Activated CD4-positive, alpha-beta memory T cell treated with anti-CD3 and anti-CD28 coated beads for 36 hours (primary cell): ENCODE results near the gene CCNA2. TPM values are rescaled to one million over a fixed set of nuclear protein-coding genes. Genes with fewer than 3 reads are reported as not detected.

Experiments used
- CTCF ChIA-PET: fragments of 350-600 bp; sonication (Branson Sonifier 250); formaldehyde crosslinking; loops from one replicate; lab custom pipeline; 2021; ENCODE audit warnings: antibody characterized with exemption, inconsistent platforms; lab: Charles Lee
- POLR2A ChIA-PET: fragments of 350-600 bp; sonication (Branson Sonifier 250); formaldehyde crosslinking; loops from one replicate; lab custom pipeline; 2021; ENCODE audit warnings: antibody characterized with exemption; lab: Charles Lee
- DNase-seq: peaks from one replicate; pipeline ENCODE4 v3.0.0-alpha.2; 2020
- H3K27ac Mint-ChIP-seq: one replicate; pipeline ENCODE4 v1.8.0; 2021; ENCODE audit warnings: mixed read lengths
- H3K27me3 Mint-ChIP-seq: one replicate; pipeline ENCODE4 v1.8.0; 2021; ENCODE audit warnings: mixed read lengths
- H3K36me3 Mint-ChIP-seq: one replicate; pipeline ENCODE4 v1.8.0; 2021; ENCODE audit warnings: mixed read lengths
- H3K4me1 Mint-ChIP-seq: one replicate; pipeline ENCODE4 v1.8.0; 2021; ENCODE audit warnings: low read depth, mixed read lengths
- H3K4me3 Mint-ChIP-seq: one replicate; pipeline ENCODE4 v1.8.0; 2021; ENCODE audit warnings: mild to moderate bottlenecking, mixed read lengths
- H3K9me3 Mint-ChIP-seq: one replicate; pipeline ENCODE4 v1.8.0; 2021; ENCODE audit warnings: mixed read lengths
- intact Hi-C: fragments of 100-400 bp; cut with micrococcal nuclease; formaldehyde crosslinking; loops from one replicate; pipeline ENCODE4 v1.15.1; 2023
- total RNA-seq, 2 experiments: library from RNA; stranded (reverse); gene quantifications; one replicate each; pipeline ENCODE4 v1.2.3, GENCODE V29; 2021

The CCNA2 gene
- total RNA-seq, 2 experiments from 2014 or later: 98.2 to 100 TPM

- ChIA-PET POLR2A (interaction anchor here (2.6 to 2.9 kb wide), 2 partner anchors 24 to 45 kb away, joined by 6 to 15 read pairs; partner anchors contain the start of genes BBS7 and EXOSC9), CTCF (interaction anchor here (0.6 to 1.5 kb wide), 2 partner anchors 76 to 99 kb away, joined by 3 to 4 read pairs; no protein-coding TSS in a partner anchor)
- Mint-ChIP-seq H3K27me3 (no peaks in the 10 kb centered on the region), H3K36me3 (peaks cover 24% of the 10 kb centered on the region), H3K4me1 (peaks cover 19% of the 10 kb centered on the region), H3K9me3 (no peaks in the 10 kb centered on the region), H3K4me3 (no peak overlapping the region), H3K27ac (no peak overlapping the region)
- intact Hi-C loops: loop anchor here (1.0 to 5.0 kb wide), 5 partner anchors 24 to 1097 kb away; partner anchors contain the start of genes BBS7, BLTP1, EXOSC9 and NUDT6
- no peak for DNase-seq
Observed at GRCh38 chr4:121824950-121825349, 1.3 kb upstream of the CCNA2 start.

- no peak for DNase-seq
- Mint-ChIP-seq H3K27ac (peak overlapping the region; percentile 81), H3K4me3 (peak overlapping the region; percentile 97), H3K27me3 (no peaks in the 10 kb centered on the region), H3K4me1 (peaks cover 21% of the 10 kb centered on the region), H3K36me3 (peaks cover 30% of the 10 kb centered on the region), H3K9me3 (no peaks in the 10 kb centered on the region)
- ChIA-PET POLR2A (interaction anchor here (2.6 to 2.9 kb wide), 2 partner anchors 23 to 46 kb away, joined by 6 to 15 read pairs; partner anchors contain the start of genes BBS7 and EXOSC9), CTCF (interaction anchor here (0.6 to 1.5 kb wide), 3 partner anchors 77 to 1811 kb away, joined by 3 to 4 read pairs (median 3); no protein-coding TSS in a partner anchor)
- intact Hi-C loops: loop anchor here (1.0 to 5.0 kb wide), 5 partner anchors 23 to 1098 kb away; partner anchors contain the start of genes BBS7, BLTP1, EXOSC9 and NUDT6
Observed at GRCh38 chr4:121824171-121824527, 466 bp upstream of the CCNA2 start.

- Mint-ChIP-seq H3K4me1 (peaks cover 25% of the 10 kb centered on the region), H3K27ac (peak overlapping the region; percentile 81), H3K27me3 (no peaks in the 10 kb centered on the region), H3K36me3 (peaks cover 42% of the 10 kb centered on the region), H3K4me3 (peak overlapping the region; percentile 97), H3K9me3 (no peaks in the 10 kb centered on the region)
- intact Hi-C loops: loop anchor here (2.0 to 5.0 kb wide), 3 partner anchors 126 to 1099 kb away; partner anchors contain the start of genes ANXA5 and NUDT6
- peak; percentile 65 for DNase-seq
- ChIA-PET CTCF (interaction anchor here (0.5 kb wide), 1 partner anchor 645 kb away, joined by 3 read pairs; no protein-coding TSS in a partner anchor), POLR2A (interaction anchor here (2.6 to 2.9 kb wide), 2 partner anchors 22 to 47 kb away, joined by 6 to 15 read pairs; partner anchors contain the start of genes BBS7 and EXOSC9)
Observed at GRCh38 chr4:121822796-121823504, 733 bp downstream of the CCNA2 start.

GRCh38 chr4:121822047-121822446 lies 1.6 kb downstream of the CCNA2 start:
- Mint-ChIP-seq H3K36me3 (peaks cover 48% of the 10 kb centered on the region), H3K4me1 (peaks cover 25% of the 10 kb centered on the region), H3K4me3 (peak overlapping the region; percentile 97), H3K27ac (no peak overlapping the region), H3K9me3 (no peaks in the 10 kb centered on the region), H3K27me3 (no peaks in the 10 kb centered on the region)
- intact Hi-C loops: loop anchor here (2.0 to 5.0 kb wide), 3 partner anchors 125 to 1100 kb away; partner anchors contain the start of genes ANXA5 and NUDT6
- DNase-seq: no peak
- ChIA-PET CTCF (interaction anchor here (1.1 kb wide), 1 partner anchor 126 kb away, joined by 3 read pairs; the partner anchor contains the start of gene ANXA5), POLR2A (no interaction called here)

GRCh38 chr4:121819216-121819965 lies 4.3 kb downstream of the CCNA2 start:
- ChIA-PET POLR2A (no interaction called here), CTCF (no interaction called here)
- Mint-ChIP-seq H3K4me1 (peaks cover 24% of the 10 kb centered on the region), H3K9me3 (no peaks in the 10 kb centered on the region), H3K4me3 (no peak overlapping the region), H3K36me3 (peaks cover 58% of the 10 kb centered on the region), H3K27me3 (no peaks in the 10 kb centered on the region), H3K27ac (peak overlapping the region; percentile 24)
- no peak for DNase-seq
- intact Hi-C loops: no loop called here

GRCh38 chr4:121818215-121818614 lies 5.5 kb downstream of the CCNA2 start:
- intact Hi-C loops: no loop called here
- H3K4me3 Mint-ChIP-seq: no peak overlapping the region
- peaks cover 20% of the 10 kb centered on the region for H3K4me1 Mint-ChIP-seq
- no peaks in the 10 kb centered on the region for H3K27me3 Mint-ChIP-seq
- ChIA-PET CTCF (no interaction called here), POLR2A (no interaction called here)
- H3K27ac Mint-ChIP-seq: no peak overlapping the region
- peaks cover 60% of the 10 kb centered on the region for H3K36me3 Mint-ChIP-seq
- H3K9me3 Mint-ChIP-seq: no peaks in the 10 kb centered on the region
- DNase-seq: no peak

- POLR2A ChIA-PET: no interaction called here
Observed at GRCh38 chr4:121817701-121818100, 6.0 kb downstream of the CCNA2 start.

GRCh38 chr4:121817006-121817405 lies 6.7 kb downstream of the CCNA2 start:
- Mint-ChIP-seq H3K27ac (no peak overlapping the region), H3K4me1 (peaks cover 14% of the 10 kb centered on the region), H3K36me3 (peaks cover 56% of the 10 kb centered on the region), H3K27me3 (no peaks in the 10 kb centered on the region), H3K4me3 (no peak overlapping the region), H3K9me3 (no peaks in the 10 kb centered on the region)
- CTCF ChIA-PET: no interaction called here
- intact Hi-C loops: no loop called here
- no peak for DNase-seq
- POLR2A ChIA-PET: no interaction called here

More at GRCh38 chr4:121817701-121818100, 6.0 kb downstream of the CCNA2 start:
- peaks cover 58% of the 10 kb centered on the region for H3K36me3 Mint-ChIP-seq
- no peaks in the 10 kb centered on the region for H3K9me3 Mint-ChIP-seq
- H3K4me3 Mint-ChIP-seq: no peak overlapping the region
- CTCF ChIA-PET: no interaction called here
- intact Hi-C loops: no loop called here
- H3K27ac Mint-ChIP-seq: no peak overlapping the region
- H3K27me3 Mint-ChIP-seq: no peaks in the 10 kb centered on the region
- DNase-seq: no peak
- H3K4me1 Mint-ChIP-seq: peaks cover 19% of the 10 kb centered on the region

- H3K27ac Mint-ChIP-seq: no peak overlapping the region
- no peak overlapping the region for H3K4me3 Mint-ChIP-seq
- H3K36me3 Mint-ChIP-seq: peaks cover 55% of the 10 kb centered on the region
- H3K9me3 Mint-ChIP-seq: no peaks in the 10 kb centered on the region
- ChIA-PET POLR2A (interaction anchor here (1.0 kb wide), 1 partner anchor 11 kb away, joined by 3 read pairs; no protein-coding TSS in a partner anchor), CTCF (no interaction called here)
- intact Hi-C loops: no loop called here
- H3K27me3 Mint-ChIP-seq: no peaks in the 10 kb centered on the region
- H3K4me1 Mint-ChIP-seq: peaks cover 5% of the 10 kb centered on the region
- DNase-seq: no peak
Observed at GRCh38 chr4:121814756-121815155, 8.9 kb downstream of the CCNA2 start.

GRCh38 chr4:121811122-121811521 lies 12.6 kb downstream of the CCNA2 start:
- Mint-ChIP-seq H3K36me3 (peaks cover 39% of the 10 kb centered on the region), H3K27me3 (no peaks in the 10 kb centered on the region), H3K4me3 (no peak overlapping the region), H3K4me1 (peaks cover 3% of the 10 kb centered on the region), H3K9me3 (no peaks in the 10 kb centered on the region), H3K27ac (no peak overlapping the region)
- CTCF ChIA-PET: no interaction called here
- POLR2A ChIA-PET: no interaction called here
- intact Hi-C loops: no loop called here
- no peak for DNase-seq

- Mint-ChIP-seq H3K27me3 (no peaks in the 10 kb centered on the region), H3K27ac (no peak overlapping the region), H3K9me3 (no peaks in the 10 kb centered on the region), H3K4me1 (peaks cover 24% of the 10 kb centered on the region), H3K4me3 (no peak overlapping the region), H3K36me3 (peaks cover 45% of the 10 kb centered on the region)
- CTCF ChIA-PET: no interaction called here
- POLR2A ChIA-PET: no interaction called here
- intact Hi-C loops: loop anchor here (10.0 kb wide), 1 partner anchor 1588 kb away; the partner anchor contains the start of gene SPRY1
- DNase-seq: no peak
Observed at GRCh38 chr4:121806411-121806810, 17.3 kb downstream of the CCNA2 start.
